Measurements from ENCODE around the gene MALAT1. TPM values are rescaled to one million over a fixed set of nuclear protein-coding genes. Genes with fewer than 3 reads are reported as not detected.
A peak's percentile ranks its signal among the peaks of the same experiment; 100 is the strongest.

Gene MALAT1
- total RNA-seq, 1 donor from 2014 or later = 1,362 TPM

DNA sequence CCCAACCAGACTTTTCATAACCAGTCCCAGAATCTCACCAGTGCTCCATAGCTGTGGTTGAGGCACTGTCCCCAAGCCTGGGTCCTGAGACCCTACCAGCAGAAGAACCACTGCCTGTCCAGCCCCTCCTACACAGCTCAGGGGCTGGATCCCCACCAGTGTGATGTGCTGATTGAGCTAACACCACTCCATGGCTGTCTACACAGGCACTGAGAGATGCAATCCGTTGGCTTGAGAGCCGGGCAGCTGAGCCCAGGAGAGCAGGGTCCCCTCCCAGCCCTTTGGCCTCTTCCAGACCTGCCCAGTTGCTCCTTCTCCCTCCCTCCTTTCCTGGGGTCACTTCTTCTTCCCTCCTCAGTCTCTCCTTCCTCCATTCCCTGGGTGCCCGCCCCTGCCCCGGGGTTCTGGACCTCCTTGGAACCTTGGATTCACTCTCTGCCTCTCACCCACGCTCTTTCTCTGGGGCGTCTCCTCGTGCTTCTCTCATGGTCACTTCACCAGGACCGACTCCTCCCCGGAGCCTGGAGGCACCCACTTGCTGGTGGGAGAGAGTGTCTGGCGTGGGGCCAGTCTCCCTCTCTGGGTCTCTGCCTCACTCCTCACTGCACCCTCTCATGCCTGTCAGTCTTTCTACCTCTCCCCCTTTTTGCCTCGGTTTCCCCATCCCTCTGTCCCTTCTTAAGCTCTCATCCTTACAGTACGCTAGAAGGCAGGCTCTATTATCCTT, 25.3 kb downstream of the MALAT1 start:
- DNase-seq (ENCODE audit: low read depth) = no peak
- H3K4me3 ChIP-seq (ENCODE audit: low read depth, low read length) = peak overlapping the region; percentile 55
- TF ChIP-seq, protein P1, sequence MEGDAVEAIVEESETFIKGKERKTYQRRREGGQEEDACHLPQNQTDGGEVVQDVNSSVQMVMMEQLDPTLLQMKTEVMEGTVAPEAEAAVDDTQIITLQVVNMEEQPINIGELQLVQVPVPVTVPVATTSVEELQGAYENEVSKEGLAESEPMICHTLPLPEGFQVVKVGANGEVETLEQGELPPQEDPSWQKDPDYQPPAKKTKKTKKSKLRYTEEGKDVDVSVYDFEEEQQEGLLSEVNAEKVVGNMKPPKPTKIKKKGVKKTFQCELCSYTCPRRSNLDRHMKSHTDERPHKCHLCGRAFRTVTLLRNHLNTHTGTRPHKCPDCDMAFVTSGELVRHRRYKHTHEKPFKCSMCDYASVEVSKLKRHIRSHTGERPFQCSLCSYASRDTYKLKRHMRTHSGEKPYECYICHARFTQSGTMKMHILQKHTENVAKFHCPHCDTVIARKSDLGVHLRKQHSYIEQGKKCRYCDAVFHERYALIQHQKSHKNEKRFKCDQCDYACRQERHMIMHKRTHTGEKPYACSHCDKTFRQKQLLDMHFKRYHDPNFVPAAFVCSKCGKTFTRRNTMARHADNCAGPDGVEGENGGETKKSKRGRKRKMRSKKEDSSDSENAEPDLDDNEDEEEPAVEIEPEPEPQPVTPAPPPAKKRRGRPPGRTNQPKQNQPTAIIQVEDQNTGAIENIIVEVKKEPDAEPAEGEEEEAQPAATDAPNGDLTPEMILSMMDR (conservative IDR thresholded peaks at IDR 0.05; ENCODE audit: low read depth, low read length) = no peak

DNA sequence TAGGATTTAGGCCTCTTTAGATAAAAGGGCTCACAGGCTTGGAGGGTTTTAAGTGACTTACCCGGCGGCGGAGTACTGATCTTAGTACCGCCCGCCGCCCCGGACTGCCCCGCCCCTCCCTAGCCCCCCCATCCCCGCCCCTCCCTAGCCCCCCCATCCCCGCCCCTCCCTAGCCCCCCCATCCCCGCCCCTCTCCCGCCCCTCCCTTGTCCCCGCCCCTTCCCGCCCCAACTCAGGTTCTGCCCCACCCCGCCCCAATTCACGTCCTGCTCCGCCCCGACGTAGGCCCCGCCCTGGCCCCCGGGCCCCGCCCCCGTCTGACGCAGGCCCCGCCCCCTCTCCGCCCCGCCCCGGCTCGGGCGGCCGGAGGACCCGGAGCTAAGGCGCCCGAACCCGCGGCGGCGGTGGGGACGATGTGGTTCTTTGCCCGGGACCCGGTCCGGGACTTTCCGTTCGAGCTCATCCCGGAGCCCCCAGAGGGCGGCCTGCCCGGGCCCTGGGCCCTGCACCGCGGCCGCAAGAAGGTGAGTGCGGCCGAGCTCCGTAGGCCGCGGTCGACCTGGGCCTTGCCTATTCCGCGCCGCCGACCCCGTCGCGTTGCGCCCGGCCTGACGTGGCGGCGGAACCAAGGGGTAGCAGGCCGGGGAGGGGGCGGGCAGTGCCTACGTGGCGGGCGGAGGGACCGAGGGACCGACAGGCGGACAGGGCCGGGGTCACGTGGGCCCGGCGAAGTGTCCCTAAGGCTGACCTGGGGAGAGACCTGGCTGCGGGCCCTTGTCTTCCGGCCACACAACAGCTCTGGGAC, 26.1 kb downstream of the MALAT1 start, which contains the start of gene SCYL1:
TSS of gene SCYL1 (plus strand) at position 343 of the 805 bp plus-strand sequence. CDS start at position 414, 71 bp downstream.
- TF ChIP-seq, protein P1 (conservative IDR thresholded peaks at IDR 0.05; ENCODE audit: low read depth, low read length) = no peak
- DNase-seq (ENCODE audit: low read depth) = no peak
- H3K4me3 ChIP-seq (ENCODE audit: low read depth, low read length) = peak within 1 kb of the TSS; percentile 96

DNA sequence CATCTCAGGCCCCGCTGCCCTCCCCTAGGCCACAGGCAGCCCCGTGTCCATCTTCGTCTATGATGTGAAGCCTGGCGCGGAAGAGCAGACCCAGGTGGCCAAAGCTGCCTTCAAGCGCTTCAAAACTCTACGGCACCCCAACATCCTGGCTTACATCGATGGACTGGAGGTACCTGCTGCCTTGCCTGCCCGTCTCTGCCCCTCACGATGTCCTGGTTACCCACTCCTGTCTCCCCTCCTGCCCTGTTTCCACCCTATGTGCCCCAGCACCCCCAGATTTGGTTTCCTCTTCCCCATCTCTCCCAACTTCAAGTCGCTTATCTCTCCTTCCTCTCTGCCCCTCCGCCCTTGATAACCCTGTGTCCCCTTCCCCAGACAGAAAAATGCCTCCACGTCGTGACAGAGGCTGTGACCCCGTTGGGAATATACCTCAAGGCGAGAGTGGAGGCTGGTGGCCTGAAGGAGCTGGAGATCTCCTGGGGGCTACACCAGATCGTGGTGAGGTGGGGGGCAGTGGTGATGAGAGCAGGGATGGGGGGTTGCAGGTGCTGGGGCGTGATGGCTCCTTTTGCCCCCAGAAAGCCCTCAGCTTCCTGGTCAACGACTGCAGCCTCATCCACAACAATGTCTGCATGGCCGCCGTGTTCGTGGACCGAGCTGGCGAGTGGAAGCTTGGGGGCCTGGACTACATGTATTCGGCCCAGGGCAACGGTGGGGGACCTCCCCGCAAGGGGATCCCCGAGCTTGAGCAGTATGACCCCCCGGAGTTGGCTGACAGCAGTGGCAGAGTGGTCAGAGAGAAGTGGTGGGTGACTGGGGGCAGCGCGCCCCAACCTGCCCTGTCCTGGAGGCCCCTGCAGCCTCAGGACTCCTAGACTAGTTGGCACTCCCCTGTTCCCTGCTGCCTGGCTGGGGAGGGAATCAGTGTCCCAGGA, 27.0 kb downstream of the MALAT1 start:
- TF ChIP-seq, protein P1 (conservative IDR thresholded peaks at IDR 0.05; ENCODE audit: low read depth, low read length) = no peak
- peak overlapping the region; percentile 96 for H3K4me3 ChIP-seq (ENCODE audit: low read depth, low read length)
- no peak for DNase-seq (ENCODE audit: low read depth)

DNA sequence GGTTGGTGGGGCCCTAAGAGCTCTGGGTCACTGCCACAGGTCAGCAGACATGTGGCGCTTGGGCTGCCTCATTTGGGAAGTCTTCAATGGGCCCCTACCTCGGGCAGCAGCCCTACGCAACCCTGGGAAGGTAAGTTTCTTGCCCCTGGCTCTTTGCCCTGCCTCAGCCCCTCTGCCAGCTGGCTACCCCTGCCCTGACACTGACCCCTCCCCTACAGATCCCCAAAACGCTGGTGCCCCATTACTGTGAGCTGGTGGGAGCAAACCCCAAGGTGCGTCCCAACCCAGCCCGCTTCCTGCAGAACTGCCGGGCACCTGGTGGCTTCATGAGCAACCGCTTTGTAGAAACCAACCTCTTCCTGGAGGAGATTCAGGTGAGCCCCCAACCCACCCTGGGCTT, 27.9 kb downstream of the MALAT1 start:
- no peak overlapping the region for H3K4me3 ChIP-seq (ENCODE audit: low read depth, low read length)
- TF ChIP-seq, protein P1 (conservative IDR thresholded peaks at IDR 0.05; ENCODE audit: low read depth, low read length) = no peak
- DNase-seq (ENCODE audit: low read depth) = no peak

DNA sequence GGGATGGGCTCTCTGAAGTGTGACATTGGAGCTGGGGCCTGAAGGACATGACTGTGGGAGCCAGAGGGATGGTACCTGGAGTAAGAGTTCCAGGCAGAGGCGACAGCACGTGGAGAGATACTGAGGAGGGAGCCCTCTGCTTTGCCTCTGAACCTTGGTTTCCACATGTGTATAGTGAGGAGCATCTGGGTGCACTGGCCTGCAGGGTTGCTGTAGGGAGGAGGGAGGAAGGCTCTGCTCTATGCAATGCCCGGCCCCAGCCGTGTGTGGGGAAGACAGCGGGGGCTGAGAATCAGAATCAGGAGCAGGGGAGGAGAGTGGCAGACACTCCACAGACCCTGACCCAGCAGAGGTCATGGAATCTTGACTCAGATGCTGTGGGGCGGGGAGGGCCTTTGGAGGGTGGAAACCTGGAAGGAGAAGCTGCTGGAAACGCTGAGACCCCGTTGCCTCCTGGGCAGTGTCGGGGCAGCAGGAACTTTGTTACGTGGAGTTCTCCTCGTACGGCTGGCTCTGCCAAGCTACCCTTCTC, 30.0 kb downstream of the MALAT1 start:
- TF ChIP-seq, protein P1 (conservative IDR thresholded peaks at IDR 0.05; ENCODE audit: low read depth, low read length) = no peak
- no peak for DNase-seq (ENCODE audit: low read depth)
- no peak overlapping the region for H3K4me3 ChIP-seq (ENCODE audit: low read depth, low read length)

DNA sequence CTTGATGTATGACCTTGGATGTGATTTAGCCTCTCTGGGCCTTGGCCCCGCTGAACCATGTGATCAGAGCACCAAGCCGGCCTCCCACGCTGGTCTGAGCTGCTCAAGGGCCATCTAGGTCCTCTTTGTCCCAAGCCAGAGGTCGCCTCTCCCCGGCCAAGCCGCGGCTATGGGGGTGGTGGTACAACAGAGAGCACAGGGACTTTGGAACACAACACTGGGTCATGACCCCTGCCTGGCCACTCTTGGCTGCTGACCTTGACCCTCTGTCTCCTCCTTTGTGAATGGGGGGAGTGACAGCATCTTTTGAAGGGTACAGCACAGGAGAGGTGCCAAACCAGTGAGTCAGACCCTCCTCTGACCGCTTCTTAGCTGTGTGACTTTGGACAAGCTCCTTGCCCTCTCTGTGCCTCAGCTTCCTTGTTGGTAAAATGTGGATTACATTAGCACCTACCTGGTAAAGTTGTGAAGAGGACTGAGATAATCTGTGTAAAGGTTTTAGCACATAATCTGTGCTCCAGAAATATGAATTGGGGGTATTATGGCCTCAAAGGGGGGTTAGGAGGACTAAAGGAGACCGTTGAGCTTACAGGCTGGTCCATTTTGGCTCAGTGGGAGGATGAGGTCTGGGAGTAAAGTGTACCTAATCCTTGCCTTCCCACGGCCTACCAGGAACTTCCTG, 30.8 kb downstream of the MALAT1 start:
- TF ChIP-seq, protein P1 (conservative IDR thresholded peaks at IDR 0.05; ENCODE audit: low read depth, low read length) = no peak
- H3K4me3 ChIP-seq (ENCODE audit: low read depth, low read length) = no peak overlapping the region
- DNase-seq (ENCODE audit: low read depth) = no peak

All from epithelial cell of proximal tubule (primary cell).